Hematopoietic multipotent progenitor cell treated with erythropoietin and hydrocortisone succinate and interleukin-3 and kit ligand, for 6 days (in vitro differentiated cells): Measurements from ENCODE around the gene IL10RA.
A peak's percentile ranks its signal among the peaks of the same experiment; 100 is the strongest.

Experiments
- DNase-seq: peaks from one replicate; pipeline ENCODE4 v3.0.0-alpha.2; 2015

Gene IL10RA

GRCh38 chr11:118008271-118008911 lies 22.2 kb downstream of the IL10RA start:
- no peak for DNase-seq

GRCh38 chr11:118009864-118010737 lies 23.9 kb downstream of the IL10RA start:
- DNase-seq = no peak

GRCh38 chr11:118010738-118011461 lies 24.7 kb downstream of the IL10RA start:
- peak; percentile 73 for DNase-seq

GRCh38 chr11:118012083-118012669 lies 26.0 kb downstream of the IL10RA start:
- peak; percentile 70 for DNase-seq

- DNase-seq = no peak
Measured at GRCh38 chr11:118014022-118014421, 27.8 kb downstream of the IL10RA start.

GRCh38 chr11:118015385-118015841 lies 29.2 kb downstream of the IL10RA start:
- peak; percentile 42 for DNase-seq

GRCh38 chr11:118016104-118016503 lies 29.9 kb downstream of the IL10RA start:
- no peak for DNase-seq

- no peak for DNase-seq
Measured at GRCh38 chr11:118017111-118017510, 30.9 kb downstream of the IL10RA start.

- DNase-seq = no peak
Measured at GRCh38 chr11:118017631-118018315, 31.6 kb downstream of the IL10RA start.

GRCh38 chr11:118018401-118018800 lies 32.2 kb downstream of the IL10RA start:
- DNase-seq = no peak

GRCh38 chr11:118021146-118021545 lies 35.0 kb downstream of the IL10RA start:
- DNase-seq = no peak

GRCh38 chr11:118027694-118028093 lies 41.5 kb downstream of the IL10RA start:
- DNase-seq = no peak

GRCh38 chr11:118028626-118029025 lies 42.4 kb downstream of the IL10RA start:
- DNase-seq = no peak

GRCh38 chr11:118033443-118033842 lies 47.2 kb downstream of the IL10RA start:
- DNase-seq = no peak

GRCh38 chr11:118042141-118042540 lies 55.9 kb downstream of the IL10RA start:
- no peak for DNase-seq

GRCh38 chr11:118042796-118043195 lies 56.6 kb downstream of the IL10RA start:
- DNase-seq = no peak

GRCh38 chr11:118045191-118045590 lies 59.0 kb downstream of the IL10RA start:
- no peak for DNase-seq

- peak; percentile 50 for DNase-seq
Measured at GRCh38 chr11:118046051-118046963, 60.1 kb downstream of the IL10RA start.

- no peak for DNase-seq
Measured at GRCh38 chr11:118046964-118047700, 60.9 kb downstream of the IL10RA start.

- no peak for DNase-seq
Measured at GRCh38 chr11:118047749-118048148, 61.6 kb downstream of the IL10RA start.
